HTR-8/SVneo (cell line): ENCODE data around the gene CREB3.

Experiments used
- DNase-seq: peaks from one replicate; pipeline ENCODE4 v3.0.0; 2011; ENCODE audit warnings: low spot score, mixed read lengths; ENCODE audit not compliant: insufficient read length
- FAIRE-seq: peaks from 2 replicates; lab custom pipeline; 2011; peaks lifted over from hg19 to GRCh38; lab: Jason Lieb, UNC

The CREB3 gene, protein sequence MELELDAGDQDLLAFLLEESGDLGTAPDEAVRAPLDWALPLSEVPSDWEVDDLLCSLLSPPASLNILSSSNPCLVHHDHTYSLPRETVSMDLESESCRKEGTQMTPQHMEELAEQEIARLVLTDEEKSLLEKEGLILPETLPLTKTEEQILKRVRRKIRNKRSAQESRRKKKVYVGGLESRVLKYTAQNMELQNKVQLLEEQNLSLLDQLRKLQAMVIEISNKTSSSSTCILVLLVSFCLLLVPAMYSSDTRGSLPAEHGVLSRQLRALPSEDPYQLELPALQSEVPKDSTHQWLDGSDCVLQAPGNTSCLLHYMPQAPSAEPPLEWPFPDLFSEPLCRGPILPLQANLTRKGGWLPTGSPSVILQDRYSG

GRCh38 chr9:35732185-35732799 lies at the start of gene CREB3, which contains the start of gene TLN1:
TSS of gene CREB3 (plus strand) at chr9:35732666. CDS start at chr9:35732773, 107 bp downstream.
TSS of gene TLN1 (minus strand) at chr9:35732195. CDS start at chr9:35725694, 6,501 bp downstream.
- FAIRE-seq (no peak), DNase-seq (peak; percentile 84)

DNA sequence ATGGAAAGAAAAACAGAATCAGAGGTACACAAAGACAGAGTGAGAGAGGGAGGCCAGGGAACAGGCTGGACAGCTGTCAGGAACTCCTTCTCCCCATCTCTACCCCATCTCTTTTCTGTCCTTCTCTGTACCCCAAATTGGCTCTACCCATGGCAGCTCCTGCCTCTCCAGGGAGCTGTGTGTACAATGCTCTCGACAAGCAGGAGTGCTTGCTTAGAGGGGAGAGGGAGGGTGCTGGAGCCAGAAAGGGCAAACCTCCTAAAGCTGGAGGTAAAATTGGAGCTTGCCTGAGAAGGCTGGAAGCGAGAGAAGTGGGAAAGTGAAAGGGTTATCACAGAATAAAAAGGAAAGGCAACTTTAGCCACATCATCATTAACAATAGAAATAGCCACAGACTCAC lies 49.1 kb upstream of the CREB3 start:
- DNase-seq (no peak), FAIRE-seq (no peak)

- FAIRE-seq (no peak), DNase-seq (no peak)
Measured at GRCh38 chr9:35684921-35685320, 47.5 kb upstream of the CREB3 start.

DNA sequence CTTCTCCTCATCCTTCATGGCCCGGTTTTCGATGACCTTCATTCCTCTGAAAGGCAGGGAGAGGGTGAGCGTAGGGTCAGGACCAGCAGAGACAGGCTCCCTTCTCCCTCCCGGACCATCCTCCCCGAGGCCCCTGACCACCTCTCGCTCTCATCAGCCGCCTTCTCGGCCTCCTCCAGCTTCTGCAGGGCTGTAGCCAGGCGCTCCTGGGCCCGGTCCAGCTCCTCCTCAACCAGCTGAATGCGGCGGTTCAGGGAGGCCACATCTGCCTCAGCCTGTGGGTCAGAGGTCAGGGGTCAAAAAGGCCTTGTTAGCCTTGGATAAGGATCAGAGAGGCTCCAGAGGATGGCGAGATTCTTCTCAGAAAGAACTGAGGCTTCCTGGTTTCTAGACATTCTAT lies 47.0 kb upstream of the CREB3 start:
- DNase-seq, result no peak

DNA sequence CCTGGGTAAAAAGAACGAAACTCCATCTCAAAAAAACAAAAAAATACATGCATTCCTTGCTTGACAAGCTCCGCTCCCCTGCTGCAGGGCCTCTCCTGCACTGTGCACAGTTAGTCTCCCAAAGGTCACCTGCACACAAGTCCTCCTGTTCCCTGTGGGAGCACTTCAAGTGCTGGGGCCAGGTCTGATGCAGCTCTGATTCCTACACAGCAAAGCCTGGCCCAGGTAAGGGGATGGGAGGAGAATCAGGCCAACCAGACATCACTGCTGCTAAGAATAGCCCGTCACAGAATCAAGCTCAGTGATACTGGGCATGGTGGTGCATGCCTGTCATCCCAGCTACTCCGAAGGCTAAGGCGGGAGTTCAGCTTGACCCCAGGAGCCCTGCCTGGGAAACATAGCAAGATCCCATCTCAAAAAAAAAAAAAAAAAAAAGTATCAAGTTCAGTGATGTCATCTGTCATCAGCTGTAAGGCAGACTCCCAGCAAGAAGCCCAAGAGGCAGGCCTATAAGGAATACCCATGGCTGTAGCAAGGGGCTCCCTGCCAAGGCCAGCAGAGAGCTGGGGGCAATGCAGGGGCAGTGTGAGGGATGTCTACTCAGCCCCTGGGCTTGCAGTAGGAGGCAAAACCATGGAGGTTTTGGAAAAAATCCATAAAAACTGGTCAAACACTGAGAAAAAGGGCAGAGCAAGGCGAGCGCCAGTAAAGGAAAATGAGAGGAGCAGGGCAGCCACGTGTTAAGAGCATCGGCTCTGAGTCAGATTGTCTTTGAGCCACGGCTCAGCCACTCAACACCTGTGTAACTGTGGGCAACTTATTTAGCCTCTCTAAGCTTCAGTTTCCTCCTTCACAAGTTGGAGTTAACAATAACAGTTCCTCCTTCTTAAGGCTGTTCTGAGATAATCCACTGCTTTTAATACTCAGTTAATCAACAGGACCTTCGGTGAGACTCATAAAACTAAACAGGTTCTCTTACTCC lies 46.0 kb upstream of the CREB3 start:
- DNase-seq, result no peak
- FAIRE-seq, result no peak

More for the DNA sequence above, 47.0 kb upstream of the CREB3 start:
- FAIRE-seq, result no peak

GRCh38 chr9:35687306-35687705 lies 45.2 kb upstream of the CREB3 start:
- FAIRE-seq (no peak), DNase-seq (no peak)

DNA sequence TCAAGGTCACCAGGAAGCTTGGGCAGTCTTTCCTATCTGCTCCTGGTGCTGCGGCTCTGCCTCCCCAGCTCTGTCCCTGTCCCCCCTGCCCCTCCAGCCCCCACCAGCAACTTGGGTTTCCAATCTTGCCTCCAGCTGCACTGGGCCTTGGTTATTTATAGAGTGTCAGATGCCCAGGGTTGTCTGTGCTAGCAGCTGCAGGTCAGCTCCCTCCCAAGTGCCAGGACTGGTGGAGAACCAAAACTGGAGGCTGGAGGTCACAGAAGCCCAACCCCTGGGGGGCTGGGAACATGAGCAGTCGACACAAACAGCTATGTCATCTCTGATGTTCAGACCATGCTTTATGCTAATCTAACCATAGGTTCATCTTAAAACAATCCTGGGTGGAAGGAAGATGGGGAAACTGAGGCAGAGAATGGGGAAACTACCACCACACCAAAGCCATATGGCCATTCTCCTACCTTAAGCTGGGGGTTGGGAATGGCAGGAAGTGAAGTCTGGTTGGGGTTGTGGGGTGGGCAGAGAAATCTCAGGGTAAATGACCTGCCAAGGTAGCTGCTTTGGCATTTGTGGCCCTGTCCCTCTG lies 44.4 kb upstream of the CREB3 start:
- no peak for FAIRE-seq
- no peak for DNase-seq

DNA sequence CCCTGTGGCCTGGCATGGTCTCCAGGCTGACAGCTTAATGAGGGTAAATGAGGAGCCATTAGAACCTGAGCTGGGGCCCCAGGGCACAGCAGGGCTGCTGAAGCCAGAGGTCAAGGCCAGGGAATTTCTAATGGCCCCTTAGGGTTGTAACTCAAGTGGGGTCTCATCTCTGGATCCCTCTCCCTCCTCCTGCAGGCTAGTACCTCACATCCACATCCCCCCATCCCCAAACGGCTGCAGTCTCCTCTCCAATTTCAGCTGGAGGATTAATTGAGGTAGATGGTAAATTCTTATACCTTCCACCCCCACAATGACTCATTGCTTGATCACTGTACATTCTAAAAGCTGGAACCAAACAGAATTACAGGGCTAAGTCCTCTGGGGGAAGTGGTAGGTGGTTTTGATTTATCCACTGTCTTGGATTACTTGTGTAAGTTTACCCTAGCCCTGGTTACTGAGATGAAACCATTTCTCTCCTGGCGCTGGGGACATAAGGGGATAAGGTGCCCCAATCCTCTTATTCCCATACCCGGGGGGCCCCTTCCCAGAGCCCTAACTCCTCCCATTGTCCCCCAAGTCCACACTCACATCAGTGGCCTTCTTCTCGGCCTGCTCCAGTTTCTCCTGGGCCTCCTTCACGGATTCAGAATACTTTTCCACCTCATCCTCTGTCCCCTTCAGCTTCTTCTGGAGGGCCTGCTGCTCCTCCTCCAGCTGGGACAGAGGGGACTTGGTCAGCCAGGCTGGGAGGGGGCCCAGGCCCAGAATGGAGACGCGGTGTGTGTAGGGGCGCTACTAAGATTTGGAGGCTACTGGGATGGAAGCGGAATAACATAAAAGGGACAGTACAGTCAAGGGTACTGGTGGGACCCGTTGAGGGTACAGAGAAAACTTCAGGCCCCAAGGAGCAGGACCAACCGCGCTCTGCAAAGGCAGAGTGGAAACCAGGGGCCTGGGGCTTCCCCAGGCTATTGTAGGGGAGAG lies 43.6 kb upstream of the CREB3 start:
- no peak for FAIRE-seq

GRCh38 chr9:35689542-35690293 lies 42.7 kb upstream of the CREB3 start, which contains the start of gene TPM2:
TSS of gene TPM2 (minus strand) at chr9:35689925. CDS start at chr9:35689817, 108 bp downstream.
- peak; percentile 45 for DNase-seq

More for the DNA sequence above, 43.6 kb upstream of the CREB3 start:
- peak; percentile 54 for DNase-seq

DNA sequence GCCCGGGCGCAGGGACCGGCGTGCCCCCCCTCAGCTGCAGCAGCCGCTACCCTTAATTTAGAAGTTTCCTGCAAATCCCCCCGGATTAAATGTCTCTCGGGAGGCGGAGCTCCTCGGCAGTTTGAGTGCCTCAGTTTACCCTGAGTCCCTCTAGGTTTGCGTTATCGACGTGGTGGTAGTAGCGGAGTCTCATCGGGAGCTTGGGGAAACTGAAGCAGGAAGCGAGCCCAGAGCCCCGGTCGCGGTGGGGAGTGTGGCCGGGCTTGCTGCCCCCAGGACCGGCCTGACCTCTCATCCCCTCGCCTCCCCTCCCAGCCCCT lies 42.2 kb upstream of the CREB3 start:
- FAIRE-seq (no peak), DNase-seq (no peak)

More at GRCh38 chr9:35689542-35690293, 42.7 kb upstream of the CREB3 start, which contains the start of gene TPM2:
- FAIRE-seq, result no peak

DNA sequence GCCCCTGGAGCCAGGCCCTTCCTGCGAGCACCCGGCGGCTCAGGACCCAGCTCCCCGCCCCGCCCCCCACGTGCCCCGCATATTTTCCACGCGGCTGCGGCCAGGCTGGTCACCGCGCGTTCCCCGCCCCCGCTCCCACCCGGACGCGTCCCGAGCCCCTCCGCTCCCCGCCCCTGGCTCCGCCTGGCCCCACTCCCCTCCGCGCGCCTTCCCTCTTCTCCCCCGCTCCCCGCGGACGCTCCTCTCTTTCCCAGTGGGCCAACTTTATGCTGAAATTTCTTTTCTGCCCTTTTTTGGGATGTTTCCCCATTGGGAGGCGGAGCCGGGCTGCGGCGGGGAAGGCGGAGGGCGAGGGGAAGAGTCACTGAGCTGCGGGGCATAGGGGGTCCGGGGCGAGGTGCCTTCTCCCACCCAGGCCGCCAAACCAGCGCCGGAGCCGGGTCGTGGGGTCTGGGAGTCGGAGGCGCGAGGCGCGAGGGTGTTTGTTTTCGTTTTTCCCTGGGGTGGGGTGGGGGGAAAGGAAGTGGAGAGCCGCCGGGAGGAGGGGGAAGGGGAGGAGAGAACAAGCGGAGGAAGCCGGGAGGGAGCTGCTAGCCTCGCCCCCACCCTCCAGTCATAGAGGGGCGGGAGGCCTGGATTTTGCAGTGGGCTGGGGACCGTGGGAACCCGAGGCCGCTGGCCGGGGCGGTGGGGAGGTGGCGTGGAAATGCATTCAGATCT lies 41.7 kb upstream of the CREB3 start:
- DNase-seq, result peak; percentile 53
- no peak for FAIRE-seq

GRCh38 chr9:35691334-35691650 lies 41.2 kb upstream of the CREB3 start:
- FAIRE-seq (no peak), DNase-seq (no peak)

GRCh38 chr9:35691757-35692301 lies 40.6 kb upstream of the CREB3 start:
- FAIRE-seq (no peak), DNase-seq (no peak)

GRCh38 chr9:35695943-35696401 lies 36.5 kb upstream of the CREB3 start:
- FAIRE-seq (no peak), DNase-seq (no peak)

- peak; percentile 9 for FAIRE-seq
- peak; percentile 45 for DNase-seq
Measured at GRCh38 chr9:35696520-35697215, 35.8 kb upstream of the CREB3 start.

DNA sequence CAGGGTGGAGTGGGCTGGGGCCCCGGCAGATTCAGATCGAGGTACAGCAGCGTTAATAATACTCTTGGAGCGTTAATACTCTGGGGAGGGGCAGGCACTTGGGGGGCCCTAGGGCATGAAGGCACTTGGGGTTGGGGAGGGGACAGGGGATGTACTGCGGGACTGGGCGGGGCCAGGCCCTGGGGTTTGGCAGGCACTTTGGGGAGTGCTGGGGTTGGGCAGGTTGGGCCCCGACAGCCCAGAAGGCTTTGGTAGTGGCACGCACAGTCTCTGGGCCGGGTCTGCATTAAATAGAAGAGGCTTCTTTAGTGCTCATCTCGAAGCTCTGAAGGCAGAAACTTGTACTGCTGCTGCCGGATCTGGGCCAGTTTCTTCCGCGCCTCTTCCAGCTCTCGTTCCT lies 35.0 kb upstream of the CREB3 start:
- DNase-seq (no peak), FAIRE-seq (no peak)

DNA sequence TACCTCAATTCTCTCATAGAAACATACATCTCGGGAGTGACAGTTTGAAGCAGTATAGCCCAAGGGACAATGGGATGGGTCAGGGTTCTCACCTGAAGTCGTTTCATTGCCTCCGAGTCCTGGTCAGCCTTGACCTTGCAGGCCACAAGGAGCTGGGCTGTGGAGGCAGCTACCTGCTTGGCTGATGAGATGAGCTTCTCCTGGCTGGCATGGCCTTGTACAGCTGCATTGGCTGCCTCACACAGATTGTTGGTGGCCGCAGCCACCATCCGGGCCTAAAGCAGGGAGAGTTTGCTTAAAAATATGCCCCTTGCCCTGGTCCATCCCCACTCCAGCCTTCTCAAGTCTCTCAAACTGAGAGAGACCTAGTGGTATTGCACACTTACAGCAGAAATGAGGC lies 34.2 kb upstream of the CREB3 start:
- DNase-seq (no peak), FAIRE-seq (no peak)
